NCI-H1694 (cell line): ENCODE results near the gene CPNE4.

ENCODE experiments used
- DNase-seq: peaks from one replicate; lab custom pipeline; 2025; lab: John Stamatoyannopoulos, UW

The CPNE4 gene

DNA sequence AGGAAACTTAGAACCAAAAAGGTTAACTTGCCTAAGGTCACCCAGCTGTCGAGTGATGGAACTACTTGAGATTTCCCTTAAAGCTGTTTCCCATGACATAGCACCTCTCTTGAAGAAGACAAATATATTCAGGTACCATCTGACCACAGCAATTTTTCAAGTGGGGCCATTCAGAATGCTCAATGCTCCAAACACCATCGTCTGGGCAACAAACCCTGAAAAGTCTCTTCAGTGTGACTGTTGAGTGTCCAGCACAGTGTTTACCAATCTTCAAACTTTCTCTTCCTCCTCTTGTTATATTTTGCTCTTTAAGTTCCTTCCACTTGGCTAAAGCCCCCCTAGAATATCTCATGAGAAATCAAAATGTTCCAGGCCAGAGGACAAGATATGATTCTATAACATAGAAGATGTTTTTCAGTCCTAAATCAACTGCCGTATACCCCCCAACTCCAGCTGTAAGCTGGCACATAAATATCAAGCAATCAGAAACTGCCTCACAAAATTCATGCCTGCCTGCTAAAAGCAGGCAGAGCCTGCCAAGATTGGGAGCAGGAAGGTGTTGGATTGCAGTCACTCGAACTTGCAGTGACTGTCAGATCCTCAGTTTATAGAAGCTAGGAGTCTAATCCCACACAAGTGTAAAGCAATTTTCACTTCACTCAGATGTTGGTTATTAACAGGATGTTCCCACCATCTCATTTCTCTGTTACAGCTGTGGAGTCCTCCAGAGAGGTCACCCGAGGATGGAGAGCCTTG lies 301.6 kb downstream of the CPNE4 start:
- DNase-seq: no peak

DNA sequence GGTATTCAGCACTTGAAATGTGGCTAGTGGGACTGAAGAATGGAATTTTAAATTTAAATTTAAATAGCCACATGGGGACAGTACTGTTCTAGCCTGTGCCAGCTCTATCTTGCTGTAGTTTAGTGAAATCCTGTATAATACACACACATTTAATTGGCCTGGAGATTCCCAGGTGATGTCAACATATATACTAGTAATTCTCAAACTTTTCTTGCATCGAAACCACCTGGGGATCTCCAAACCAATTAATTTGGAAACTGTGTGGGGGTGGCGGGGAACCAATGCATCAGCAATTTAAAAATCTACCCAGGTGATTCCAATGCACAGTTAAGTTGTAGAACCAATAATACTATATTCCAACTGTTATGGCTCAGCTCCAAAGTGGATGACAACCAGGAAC lies 303.1 kb downstream of the CPNE4 start:
- DNase-seq: no peak

DNA sequence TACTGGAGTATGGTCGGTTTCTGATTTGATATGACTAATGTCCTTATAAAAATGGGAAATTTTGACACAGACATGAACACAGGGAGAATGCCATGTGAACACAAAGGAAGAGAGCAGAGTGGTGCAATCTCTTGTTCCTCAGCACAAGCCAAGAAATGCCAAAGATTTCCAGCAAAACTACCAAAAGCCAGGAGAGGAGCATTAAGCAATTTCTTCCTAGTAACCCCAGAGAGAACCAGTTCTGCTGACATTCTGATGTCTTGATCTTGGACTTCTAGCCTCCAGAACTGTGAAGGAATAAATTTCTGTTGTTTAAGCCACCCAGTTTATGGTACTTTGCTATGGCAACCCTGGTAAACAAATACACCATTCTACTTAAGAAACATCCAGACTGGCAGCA lies 304.2 kb downstream of the CPNE4 start:
- no peak for DNase-seq

DNA sequence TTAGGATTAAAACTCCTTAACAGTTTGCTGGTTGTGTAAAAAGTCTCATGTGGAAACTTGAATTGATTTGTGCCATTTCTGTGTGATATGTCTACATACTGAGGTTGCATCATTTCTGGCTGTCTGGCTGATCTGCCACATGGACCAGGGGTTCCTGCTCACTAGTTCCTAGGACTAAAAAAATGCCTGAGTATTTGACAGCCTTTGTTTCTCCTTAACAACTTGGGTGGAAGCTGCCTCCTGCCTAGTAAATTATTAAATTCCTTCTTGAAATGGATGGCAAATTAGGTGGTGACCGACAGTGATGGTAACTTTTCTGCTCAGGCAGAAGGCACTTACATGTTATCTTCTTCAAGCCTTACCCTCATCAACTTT lies 305.2 kb downstream of the CPNE4 start:
- DNase-seq: no peak

DNA sequence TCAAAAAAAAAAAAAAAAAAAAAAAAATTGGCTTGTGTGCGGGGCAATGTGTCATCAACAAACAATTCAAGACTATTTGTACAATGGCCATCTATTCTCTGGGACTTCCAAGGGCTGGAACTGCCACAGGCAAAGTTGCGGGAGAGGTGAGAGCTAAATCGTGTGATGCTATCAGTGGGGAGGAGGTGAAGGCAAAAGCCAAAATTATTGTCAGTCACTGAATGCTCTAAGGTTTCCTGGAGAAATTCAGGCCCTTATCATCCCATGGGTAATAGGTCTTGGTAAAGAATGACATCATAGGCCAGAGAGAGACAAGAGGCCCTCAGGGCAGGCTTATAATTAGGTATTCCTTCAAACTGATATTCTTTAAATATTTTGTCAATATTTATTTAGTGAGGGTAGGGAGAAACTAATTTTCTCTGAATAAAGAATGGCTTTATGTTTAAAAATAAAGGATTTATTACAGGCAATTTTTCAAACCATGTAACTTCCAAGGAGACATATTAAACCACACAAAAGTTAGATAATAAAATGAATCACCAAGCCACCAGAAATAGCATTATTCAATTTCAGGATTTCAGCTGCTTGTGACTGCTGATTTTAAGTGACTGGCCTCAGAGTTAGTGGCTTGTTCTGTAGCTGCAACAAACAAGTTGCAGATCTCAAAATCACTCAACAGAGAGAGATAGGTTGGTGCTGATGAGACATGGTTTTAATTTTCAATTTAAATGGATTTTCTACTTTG lies 305.7 kb downstream of the CPNE4 start:
- no peak for DNase-seq

DNA sequence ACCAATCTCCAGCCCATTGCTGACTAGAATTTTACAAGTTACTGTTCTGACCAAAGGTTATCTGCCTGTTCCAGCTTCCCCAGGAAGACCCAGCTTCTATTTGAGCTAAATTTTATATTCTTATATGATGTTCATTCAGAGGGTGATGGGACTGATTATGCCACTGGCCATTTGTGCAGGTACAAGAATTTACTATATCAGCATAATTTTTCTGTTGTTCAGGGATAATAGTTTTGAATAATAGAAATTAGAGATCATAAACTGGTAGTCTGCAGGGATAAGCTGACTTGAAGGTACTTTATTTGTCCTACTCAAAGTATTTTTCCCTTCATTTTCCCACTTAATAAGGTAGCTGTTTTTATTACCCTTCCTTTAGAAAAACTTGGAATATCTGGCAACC lies 309.4 kb downstream of the CPNE4 start:
- DNase-seq: no peak

DNA sequence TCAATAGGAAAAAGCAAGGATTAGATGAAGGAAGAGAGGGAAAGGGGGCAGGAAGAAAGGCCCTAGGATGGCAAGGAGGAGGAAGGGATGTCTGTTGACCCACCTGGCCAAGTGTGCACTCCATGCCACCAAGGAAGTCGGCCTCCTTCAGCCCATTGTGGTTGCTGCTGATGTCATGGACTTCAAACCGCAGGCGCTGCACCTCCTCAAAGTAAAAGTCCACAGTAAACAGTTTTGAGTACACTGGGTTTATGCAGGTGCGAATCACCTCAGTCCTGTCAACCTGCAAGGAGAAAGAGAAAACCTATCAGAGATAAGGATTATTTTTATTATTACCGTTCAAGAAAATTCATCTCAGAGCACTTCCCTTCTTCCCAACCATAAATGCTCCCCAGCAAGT lies 311.5 kb downstream of the CPNE4 start:
- DNase-seq: no peak

DNA sequence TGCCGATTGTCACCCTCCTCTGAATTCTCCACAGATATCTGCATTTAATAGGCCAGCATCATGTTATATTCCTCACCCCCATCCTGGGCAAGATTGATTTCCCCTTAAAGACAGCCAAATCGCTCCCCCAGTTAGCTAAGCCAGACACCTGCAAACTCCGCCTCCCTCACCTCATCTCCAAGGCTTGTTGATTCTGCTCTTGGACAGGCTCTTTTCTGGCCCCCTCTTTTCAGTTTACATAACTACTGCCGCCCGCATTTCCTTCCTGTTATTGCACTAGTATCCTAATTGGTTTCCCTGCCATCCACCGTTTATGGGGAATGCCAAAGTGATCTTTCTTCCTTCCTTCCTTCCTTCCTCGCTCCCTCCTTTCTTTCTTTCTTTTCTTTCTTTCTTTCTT lies 317.3 kb downstream of the CPNE4 start:
- DNase-seq: no peak

DNA sequence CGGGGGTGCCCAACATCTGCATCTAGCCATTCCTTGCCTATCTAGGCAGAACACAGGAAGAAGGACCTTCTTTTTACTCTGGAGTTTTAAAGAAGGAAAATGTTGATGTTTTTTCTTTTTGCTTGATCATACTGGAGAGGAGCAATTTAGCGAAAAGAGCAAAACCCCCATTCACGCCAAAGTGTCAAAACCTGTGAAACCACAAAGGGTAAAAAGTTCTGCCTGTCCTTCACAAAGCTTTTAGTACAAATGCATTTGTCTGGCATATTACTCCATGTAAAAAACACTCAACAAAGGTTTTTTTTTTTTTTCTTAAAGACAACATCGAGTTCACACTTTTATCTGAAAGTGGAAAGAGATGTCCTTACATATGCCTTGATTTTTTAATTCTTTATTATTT lies 317.9 kb downstream of the CPNE4 start:
- no peak for DNase-seq

DNA sequence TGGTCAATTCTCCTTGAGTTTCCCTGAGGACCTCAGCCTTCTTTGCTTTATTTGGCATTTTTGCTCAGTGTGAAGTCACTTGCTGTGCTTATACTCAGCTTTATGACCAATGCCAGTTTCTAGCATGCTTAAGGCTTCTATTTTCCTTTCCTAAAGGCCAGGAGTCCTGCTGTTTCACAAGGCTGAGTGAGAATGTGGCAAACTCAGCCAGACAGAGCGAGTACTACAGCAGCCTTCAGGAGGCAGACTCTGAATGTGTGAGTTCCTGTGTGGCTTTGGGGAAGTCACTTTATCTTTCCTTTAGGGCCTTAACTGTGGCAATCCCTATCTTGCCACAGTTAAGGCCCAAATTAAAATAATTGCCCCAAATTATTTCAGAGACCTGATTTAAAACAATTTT lies 318.8 kb downstream of the CPNE4 start:
- no peak for DNase-seq

DNA sequence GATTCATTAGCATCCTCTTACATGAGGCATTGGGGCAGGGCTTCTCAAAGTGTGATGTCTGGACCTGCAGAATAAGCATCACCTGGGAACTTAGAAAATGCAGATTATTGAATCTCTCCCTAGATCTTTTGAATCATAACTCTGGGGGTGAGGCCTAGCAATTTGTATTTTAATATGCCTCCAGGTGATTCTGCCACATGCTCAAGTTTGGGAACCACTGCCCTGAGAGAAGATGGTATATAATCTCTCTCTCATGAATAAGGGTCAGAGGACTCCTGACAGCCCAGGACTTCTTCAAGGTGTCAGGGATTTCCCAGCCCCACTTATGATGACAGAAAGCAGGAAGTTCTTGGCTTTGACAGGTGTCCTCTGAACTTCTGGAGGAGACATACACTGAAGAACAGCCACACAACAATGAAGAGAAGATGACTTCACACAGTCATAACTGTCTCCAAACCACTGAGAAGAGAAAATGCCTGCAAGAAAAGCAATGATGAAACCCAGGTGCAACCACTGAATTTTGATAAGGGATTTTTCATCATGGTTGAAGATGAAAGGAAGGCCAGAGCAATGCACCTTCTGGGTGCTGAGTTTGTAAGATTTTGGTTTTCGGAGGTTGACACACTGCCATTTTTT lies 320.1 kb downstream of the CPNE4 start:
- no peak for DNase-seq

DNA sequence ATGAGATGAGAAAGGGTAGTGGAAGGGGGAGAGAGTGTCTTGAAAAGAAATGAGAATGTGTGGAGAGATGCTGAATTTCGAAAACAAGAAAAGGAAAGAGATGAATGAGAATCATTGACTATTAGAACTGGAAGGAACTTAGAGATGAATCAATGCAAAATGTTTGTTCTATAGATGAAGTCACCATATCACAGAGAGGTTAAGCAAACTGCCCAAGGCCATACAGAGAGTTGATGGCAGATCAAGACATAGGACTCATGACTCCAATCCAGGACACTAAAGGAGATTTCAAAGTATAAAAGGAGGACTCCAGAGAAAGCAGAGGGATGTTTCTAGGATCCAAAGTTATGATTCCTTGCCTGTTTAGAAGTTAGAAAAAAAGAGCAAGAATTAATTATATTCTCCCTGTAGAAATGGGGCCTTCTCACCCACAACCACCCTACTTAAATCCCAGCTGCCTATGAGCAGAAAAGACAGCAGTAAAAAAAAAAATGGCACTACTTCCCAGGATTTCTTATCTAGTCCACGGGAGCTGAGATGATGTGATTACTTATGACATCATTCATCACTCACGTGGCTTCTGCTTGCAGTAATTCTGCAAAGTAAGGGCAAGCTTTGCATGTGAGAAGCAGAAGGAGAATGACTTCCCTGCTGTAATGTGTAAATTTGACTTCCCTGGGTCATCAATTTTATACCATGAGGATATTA lies 321.2 kb downstream of the CPNE4 start:
- DNase-seq: no peak

DNA sequence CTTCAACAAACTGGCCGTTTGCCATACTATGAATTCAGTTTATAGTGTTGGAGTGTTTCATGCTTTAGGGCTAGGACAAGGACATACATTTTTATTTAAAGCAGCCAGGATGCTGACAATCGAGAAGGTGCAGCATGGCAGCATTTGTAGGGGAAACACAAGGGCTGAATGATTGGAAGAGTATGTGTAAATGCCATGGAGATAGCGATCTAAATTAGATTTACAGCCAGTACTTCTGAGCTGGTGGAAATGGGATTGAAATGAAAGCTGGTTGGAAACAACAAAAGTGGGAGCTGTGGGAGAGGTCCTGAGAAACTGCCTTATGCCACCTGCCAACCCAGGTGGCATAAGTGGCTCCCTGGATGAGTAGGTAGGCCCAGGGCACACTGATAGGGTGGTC lies 322.2 kb downstream of the CPNE4 start:
- DNase-seq: no peak

DNA sequence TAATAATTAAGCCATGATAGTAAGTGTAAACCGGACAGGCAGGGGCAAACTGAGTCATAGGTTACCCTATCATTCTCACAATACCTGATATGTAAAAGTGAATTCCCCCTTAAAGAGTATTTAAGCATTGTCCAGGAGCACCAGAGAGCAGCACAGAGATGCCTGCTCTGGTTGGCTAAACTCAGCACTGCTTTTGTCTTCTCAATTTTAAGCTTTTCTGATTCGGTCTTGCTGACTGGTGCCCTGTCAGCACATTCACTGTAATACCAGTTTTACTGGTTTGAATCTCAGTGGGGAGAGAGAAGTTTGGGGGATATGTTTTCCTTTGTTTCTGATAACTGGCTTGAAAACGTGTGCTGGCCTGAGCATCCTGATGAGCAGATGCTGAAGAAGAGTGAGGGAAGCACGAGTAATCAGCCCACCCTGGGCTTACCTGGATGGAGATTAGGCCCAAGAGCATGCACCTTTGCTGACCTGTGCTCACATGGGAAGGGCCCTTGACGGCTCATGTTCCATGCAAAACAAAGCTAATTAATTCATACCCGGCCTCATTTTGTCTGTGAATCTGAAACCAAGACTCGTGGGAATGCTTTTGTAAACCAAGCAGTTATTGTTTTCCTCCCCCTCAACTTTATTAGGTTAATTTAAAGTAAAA lies 323.6 kb downstream of the CPNE4 start:
- DNase-seq: no peak

DNA sequence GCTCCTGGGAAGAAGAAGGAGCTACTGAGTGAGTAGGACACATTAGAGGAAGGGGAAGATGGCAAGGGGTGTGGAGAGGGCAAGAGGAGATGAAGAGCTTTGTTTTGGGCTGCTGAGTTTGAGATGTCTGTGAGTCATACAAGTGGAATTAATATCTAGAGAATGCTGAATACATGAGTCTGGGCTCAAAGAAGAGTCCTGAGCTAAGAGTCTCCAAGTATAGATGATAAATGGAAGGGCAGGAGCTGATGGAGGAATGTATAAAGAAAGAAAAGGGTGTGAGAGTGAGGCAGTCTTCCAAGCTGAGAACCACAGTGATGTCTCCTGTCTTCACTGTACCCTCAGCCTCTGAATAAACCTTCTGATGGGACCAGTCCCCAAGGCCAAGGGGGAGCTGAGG lies 326.6 kb downstream of the CPNE4 start:
- no peak for DNase-seq

DNA sequence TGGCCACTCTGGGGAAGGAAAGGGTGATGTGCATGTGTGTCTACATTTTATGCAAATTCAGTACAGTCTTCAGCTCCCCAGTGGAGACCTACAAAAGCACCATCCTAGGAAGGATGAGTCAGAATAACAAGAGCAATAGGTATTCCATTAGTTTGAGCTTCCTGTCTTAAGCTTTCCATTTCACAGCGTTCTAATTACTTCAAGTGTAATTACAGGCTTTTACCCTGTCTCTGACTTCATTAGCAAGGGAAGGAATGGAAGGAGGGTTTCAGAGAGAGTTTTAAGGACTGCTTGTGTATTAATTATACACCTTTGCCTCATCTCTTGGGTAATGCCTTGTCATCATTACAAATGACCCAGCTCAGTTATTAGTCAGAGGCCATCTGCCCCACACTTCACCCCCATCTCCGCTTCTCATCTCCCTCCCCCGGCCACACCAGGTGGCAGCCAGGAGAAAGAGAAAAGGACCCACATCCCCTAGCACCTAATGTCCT lies 329.2 kb downstream of the CPNE4 start:
- DNase-seq: no peak

DNA sequence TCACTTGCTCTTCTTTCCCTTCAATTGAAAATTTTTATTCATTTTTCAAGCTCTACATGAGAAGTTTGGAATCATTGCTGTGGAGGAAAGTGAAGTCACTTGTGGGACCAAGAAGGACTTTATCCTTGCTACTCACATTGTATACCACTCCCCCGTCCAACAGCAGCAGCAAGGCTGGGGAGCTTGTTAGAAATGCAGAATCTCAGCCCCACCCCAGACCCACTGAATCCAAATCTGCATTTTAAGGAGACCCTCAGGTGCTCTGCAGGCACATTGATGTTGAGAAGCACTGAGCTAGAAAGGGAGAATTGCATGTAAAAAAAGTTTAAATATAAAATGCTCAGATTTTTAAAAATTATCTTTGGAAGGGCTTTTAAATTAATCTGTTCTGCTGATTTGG lies 329.7 kb downstream of the CPNE4 start:
- DNase-seq: no peak

DNA sequence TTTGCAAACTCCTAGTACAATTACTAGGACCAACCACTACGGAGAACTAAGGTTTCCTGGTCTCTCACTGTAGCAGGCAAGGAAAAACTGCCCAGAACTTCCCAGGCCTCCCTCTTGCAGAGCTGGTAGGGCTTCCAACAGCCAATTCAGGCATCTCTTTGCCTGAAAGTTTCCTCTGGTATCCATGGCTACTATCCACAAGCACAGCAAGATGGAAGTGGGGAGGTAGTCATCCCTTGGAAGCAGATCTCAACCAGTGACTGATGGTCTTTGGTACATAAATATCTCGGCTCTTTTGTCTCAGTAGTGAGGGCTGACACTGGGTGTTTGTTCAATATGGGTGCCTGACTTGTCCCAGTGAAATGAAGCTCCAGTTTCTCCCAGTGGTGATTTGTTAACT lies 330.7 kb downstream of the CPNE4 start:
- no peak for DNase-seq

DNA sequence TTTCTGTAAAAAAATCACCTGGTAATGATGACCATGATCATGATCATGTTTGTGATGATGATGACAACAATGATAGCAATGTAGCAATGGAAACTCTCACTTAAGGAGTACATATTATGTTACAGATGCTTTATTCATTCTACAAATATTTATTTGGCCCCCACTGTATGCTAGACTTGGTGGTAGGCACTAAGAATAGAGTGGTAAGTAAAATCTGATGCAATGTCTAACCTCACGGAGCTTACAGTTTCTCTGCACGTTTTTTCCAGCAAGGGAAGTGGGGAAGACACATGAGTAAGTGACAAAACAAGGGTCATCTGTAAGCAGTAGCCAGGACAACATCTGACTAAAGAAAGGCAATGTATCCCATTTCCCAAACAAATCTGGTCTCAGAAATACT lies 332.7 kb downstream of the CPNE4 start:
- no peak for DNase-seq

DNA sequence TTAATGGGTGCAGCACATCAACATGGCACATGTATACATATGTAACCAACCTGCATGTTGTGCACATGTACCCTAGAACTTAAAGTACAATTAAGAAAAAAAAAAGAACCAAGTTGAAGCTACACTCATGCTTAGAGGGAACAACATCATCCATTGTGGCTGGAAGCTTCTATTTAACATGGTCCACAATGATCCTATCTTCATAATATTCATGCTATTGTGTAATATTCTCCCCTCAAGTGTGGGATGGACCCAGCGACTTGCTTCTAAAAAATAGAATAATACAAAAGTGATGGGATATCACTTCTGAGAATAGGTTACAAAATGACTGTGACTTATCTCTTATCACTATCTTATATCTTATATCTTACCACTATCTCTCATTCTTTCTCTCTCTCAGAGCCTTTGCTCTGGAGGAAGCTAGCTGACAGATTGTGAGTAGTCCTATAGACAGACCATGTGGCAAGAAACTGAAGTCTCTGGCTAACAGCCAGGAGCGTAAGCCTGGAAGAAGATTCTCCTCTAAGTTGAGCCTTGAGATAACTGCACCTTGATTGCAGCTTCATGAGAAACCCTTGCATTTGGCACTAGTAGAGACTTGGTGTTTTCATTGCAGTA lies 333.6 kb downstream of the CPNE4 start:
- no peak for DNase-seq

DNA sequence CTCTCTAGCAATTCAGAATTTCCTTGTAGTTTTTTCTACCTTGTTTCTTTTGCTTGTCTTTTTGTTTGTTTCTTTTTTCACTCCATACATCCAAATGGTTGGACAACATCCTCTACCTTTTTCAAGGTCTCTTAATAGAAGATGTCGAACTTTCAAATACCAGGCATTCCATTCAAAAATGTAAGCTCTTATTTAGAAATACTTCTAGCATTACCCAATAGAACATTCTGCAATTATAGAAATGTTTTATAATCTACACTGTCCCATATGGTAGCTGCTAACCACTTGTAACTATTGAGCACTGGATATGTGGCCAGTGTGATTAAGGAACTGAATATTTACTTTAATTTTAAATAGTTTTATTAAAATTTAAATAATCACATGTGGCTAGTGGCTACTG lies 335.8 kb downstream of the CPNE4 start:
- no peak for DNase-seq

DNA sequence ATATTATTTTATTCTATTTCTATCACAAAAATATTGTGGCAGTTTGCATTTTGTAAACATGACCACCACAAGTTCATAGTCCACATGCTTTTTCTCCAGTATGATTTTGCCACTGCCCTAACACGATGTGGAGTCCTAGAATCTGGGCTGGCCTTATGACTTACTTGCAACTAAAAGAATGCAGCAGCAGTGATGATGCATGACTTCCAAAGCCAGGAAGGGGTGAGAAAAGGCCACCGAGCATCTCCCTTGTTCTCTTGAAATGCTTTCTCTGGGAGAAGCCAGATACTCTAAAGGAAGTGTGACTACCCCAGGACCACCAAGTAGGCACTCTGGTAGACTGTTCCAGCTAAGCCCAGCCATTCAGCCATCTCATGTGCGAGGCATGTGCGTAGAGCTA lies 340.4 kb downstream of the CPNE4 start:
- no peak for DNase-seq
